Gastroesophageal sphincter (tissue), 3 donors: ENCODE results near the gene FES.

Experiments
- EP300 ChIP-seq: sonication (generic); formaldehyde crosslinking; IDR thresholded peaks from one replicate; pipeline ENCODE4 v1.6.1; 2017; ENCODE audit warnings: antibody characterized with exemption, mild to moderate bottlenecking
- POLR2A ChIP-seq, 2 donors: fragments of 450-650 bp; IDR thresholded peaks; one replicate each; pipeline ENCODE4 v1.6.1; 2017; ENCODE audit warnings: antibody characterized with exemption in 2 of 2, mild to moderate bottlenecking in 2 of 2, moderate library complexity in 1 of 2
- POLR2AphosphoS5 ChIP-seq: sonication (generic); formaldehyde crosslinking; IDR thresholded peaks from one replicate; pipeline ENCODE4 v1.6.1; 2017; ENCODE audit warnings: antibody characterized with exemption
- TF ChIP-seq, protein P1 (sequence below), 4 experiments: fragments of 200-600 bp in 2 of 4; fragments of 450-650 bp in 2 of 4; sonication (generic) in 1 of 4; IDR thresholded peaks; one replicate each; pipeline ENCODE4 v1.5.1; 2017 to 2019; ENCODE audit warnings: antibody characterized with exemption in 4 of 4, mild to moderate bottlenecking in 2 of 4, moderate library complexity in 2 of 4

DNA sequence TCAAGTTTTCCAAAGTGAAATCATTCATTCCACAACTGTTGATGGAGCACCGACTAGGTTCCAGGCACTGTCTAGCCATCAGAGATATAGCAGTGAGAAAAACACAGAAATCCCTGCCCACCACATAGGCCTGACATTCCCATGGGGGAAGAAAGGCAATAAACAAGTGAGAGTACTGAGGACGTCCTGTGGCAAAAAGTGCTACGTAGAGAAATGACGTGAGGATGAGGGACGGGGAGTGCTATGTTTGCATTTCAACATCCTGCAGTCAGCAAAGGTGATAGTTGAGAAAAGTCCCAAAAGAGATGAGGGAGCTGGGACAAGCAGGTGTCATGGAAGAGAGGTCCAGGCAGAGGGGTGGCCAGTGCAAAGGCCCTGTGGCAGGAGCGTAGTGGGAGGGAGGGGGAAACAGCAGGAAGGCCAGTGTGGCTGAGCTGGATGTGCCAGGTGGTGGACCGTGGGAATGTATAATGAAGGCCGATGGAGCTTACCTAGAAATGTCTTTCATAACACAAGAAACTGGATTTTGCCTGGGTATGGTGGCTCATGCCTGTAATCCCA lies 26.3 kb upstream of the FES start:
- TF ChIP-seq POLR2A (IDR thresholded peaks at IDR 0.05) (no peak), POLR2AphosphoS5 (no peak), EP300 (no peak)
- TF ChIP-seq, protein P1, sequence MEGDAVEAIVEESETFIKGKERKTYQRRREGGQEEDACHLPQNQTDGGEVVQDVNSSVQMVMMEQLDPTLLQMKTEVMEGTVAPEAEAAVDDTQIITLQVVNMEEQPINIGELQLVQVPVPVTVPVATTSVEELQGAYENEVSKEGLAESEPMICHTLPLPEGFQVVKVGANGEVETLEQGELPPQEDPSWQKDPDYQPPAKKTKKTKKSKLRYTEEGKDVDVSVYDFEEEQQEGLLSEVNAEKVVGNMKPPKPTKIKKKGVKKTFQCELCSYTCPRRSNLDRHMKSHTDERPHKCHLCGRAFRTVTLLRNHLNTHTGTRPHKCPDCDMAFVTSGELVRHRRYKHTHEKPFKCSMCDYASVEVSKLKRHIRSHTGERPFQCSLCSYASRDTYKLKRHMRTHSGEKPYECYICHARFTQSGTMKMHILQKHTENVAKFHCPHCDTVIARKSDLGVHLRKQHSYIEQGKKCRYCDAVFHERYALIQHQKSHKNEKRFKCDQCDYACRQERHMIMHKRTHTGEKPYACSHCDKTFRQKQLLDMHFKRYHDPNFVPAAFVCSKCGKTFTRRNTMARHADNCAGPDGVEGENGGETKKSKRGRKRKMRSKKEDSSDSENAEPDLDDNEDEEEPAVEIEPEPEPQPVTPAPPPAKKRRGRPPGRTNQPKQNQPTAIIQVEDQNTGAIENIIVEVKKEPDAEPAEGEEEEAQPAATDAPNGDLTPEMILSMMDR (IDR thresholded peaks at IDR 0.05), result no peak
